ENCODE measurements around the gene USH1C. TPM values are rescaled to one million over a fixed set of nuclear protein-coding genes. Genes with fewer than 3 reads are reported as not detected.

The USH1C gene
- total RNA-seq, 1 donor from 2014 or later: not detected

GRCh38 chr11:17516551-17517150 is 27.6 kb downstream of the USH1C start:
- peaks cover 2% of the 10 kb centered on the region for H3K9me3 Mint-ChIP-seq (ENCODE audit: unreplicated experiment)
- H3K27me3 Mint-ChIP-seq (ENCODE audit: unreplicated experiment): peaks cover 12% of the 10 kb centered on the region
- TF ChIP-seq CTCF (IDR thresholded peaks at IDR 0.05; ENCODE audit: partially characterized antibody, unreplicated experiment): no peak
- DNase-seq: no peak
- H3K27ac Mint-ChIP-seq (ENCODE audit: unreplicated experiment): no peak overlapping the region
- H3K4me3 Mint-ChIP-seq (ENCODE audit: unreplicated experiment): no peak overlapping the region
- H3K36me3 Mint-ChIP-seq (ENCODE audit: unreplicated experiment): no peaks in the 10 kb centered on the region
- H3K4me1 Mint-ChIP-seq (ENCODE audit: low read depth, unreplicated experiment): peaks cover 5% of the 10 kb centered on the region

GRCh38 chr11:17515443-17516176 is 28.6 kb downstream of the USH1C start:
- peaks cover 5% of the 10 kb centered on the region for H3K4me1 Mint-ChIP-seq (ENCODE audit: low read depth, unreplicated experiment)
- no peak overlapping the region for H3K4me3 Mint-ChIP-seq (ENCODE audit: unreplicated experiment)
- DNase-seq: no peak
- no peak for TF ChIP-seq CTCF (IDR thresholded peaks at IDR 0.05; ENCODE audit: partially characterized antibody, unreplicated experiment)
- no peaks in the 10 kb centered on the region for H3K36me3 Mint-ChIP-seq (ENCODE audit: unreplicated experiment)
- no peaks in the 10 kb centered on the region for H3K9me3 Mint-ChIP-seq (ENCODE audit: unreplicated experiment)
- peaks cover 8% of the 10 kb centered on the region for H3K27me3 Mint-ChIP-seq (ENCODE audit: unreplicated experiment)
- H3K27ac Mint-ChIP-seq (ENCODE audit: unreplicated experiment): peak overlapping the region; percentile 33

- Mint-ChIP-seq H3K27me3 (ENCODE audit: unreplicated experiment) (peaks cover 8% of the 10 kb centered on the region), H3K9me3 (ENCODE audit: unreplicated experiment) (no peaks in the 10 kb centered on the region), H3K4me1 (ENCODE audit: low read depth, unreplicated experiment) (peaks cover 4% of the 10 kb centered on the region), H3K27ac (ENCODE audit: unreplicated experiment) (no peak overlapping the region), H3K36me3 (ENCODE audit: unreplicated experiment) (no peaks in the 10 kb centered on the region), H3K4me3 (ENCODE audit: unreplicated experiment) (no peak overlapping the region)
- no peak for DNase-seq
- TF ChIP-seq CTCF (IDR thresholded peaks at IDR 0.05; ENCODE audit: partially characterized antibody, unreplicated experiment): no peak
These were observed 29.7 kb downstream of the USH1C start for GRCh38 chr11:17514476-17514875.

- Mint-ChIP-seq H3K9me3 (ENCODE audit: unreplicated experiment) (no peaks in the 10 kb centered on the region), H3K4me3 (ENCODE audit: unreplicated experiment) (no peak overlapping the region), H3K36me3 (ENCODE audit: unreplicated experiment) (no peaks in the 10 kb centered on the region), H3K27me3 (ENCODE audit: unreplicated experiment) (peaks cover 8% of the 10 kb centered on the region), H3K4me1 (ENCODE audit: low read depth, unreplicated experiment) (peaks cover 1% of the 10 kb centered on the region), H3K27ac (ENCODE audit: unreplicated experiment) (no peak overlapping the region)
- no peak for DNase-seq
- TF ChIP-seq CTCF (IDR thresholded peaks at IDR 0.05; ENCODE audit: partially characterized antibody, unreplicated experiment): no peak
These were observed 30.4 kb downstream of the USH1C start for GRCh38 chr11:17513853-17514252.

GRCh38 chr11:17512101-17512500 is 32.1 kb downstream of the USH1C start:
- Mint-ChIP-seq H3K36me3 (ENCODE audit: unreplicated experiment) (no peaks in the 10 kb centered on the region), H3K9me3 (ENCODE audit: unreplicated experiment) (no peaks in the 10 kb centered on the region), H3K27me3 (ENCODE audit: unreplicated experiment) (peaks cover 8% of the 10 kb centered on the region), H3K4me1 (ENCODE audit: low read depth, unreplicated experiment) (peaks cover 1% of the 10 kb centered on the region), H3K4me3 (ENCODE audit: unreplicated experiment) (no peak overlapping the region), H3K27ac (ENCODE audit: unreplicated experiment) (no peak overlapping the region)
- no peak for DNase-seq
- no peak for TF ChIP-seq CTCF (IDR thresholded peaks at IDR 0.05; ENCODE audit: partially characterized antibody, unreplicated experiment)
